Stimulated activated CD4-positive, alpha-beta T cell treated with anti-CD3 and anti-CD28 coated beads, Interleukin-15, amount 100 ng/mL, for 24 hours (primary cell): ENCODE measurements around the gene ESPN.
"Not testable (repeated sequence)": the region's sequence is repeated elsewhere in the genome, so short reads cannot be mapped to it uniquely, and the experiment has no call there.

ENCODE experiments used
- DNase-seq: peaks from one replicate; pipeline ENCODE4 v3.0.0-alpha.2; 2020

Gene ESPN

GRCh38 chr1:6429660-6430411 is 5.3 kb downstream of the ESPN start:
- DNase-seq, result not testable (repeated sequence)

GRCh38 chr1:6431645-6432579 is 7.3 kb downstream of the ESPN start:
- DNase-seq, result not testable (repeated sequence)

- no peak for DNase-seq
Observed at GRCh38 chr1:6434186-6434585, 9.6 kb downstream of the ESPN start.

GRCh38 chr1:6435129-6435528 is 10.6 kb downstream of the ESPN start:
- DNase-seq, result no peak

GRCh38 chr1:6435547-6435946 is 11.0 kb downstream of the ESPN start:
- no peak for DNase-seq

- not testable (repeated sequence) for DNase-seq
Observed at GRCh38 chr1:6436277-6436676, 11.7 kb downstream of the ESPN start.

- not testable (repeated sequence) for DNase-seq
Observed at GRCh38 chr1:6437012-6437700, 12.6 kb downstream of the ESPN start.

- DNase-seq, result peak; percentile 80
Observed at GRCh38 chr1:6438047-6438525, 13.5 kb downstream of the ESPN start.

- peak; percentile 83 for DNase-seq
Observed at GRCh38 chr1:6440198-6441126, 15.9 kb downstream of the ESPN start.

GRCh38 chr1:6441586-6441985 is 17.0 kb downstream of the ESPN start:
- no peak for DNase-seq

- no peak for DNase-seq
Observed at GRCh38 chr1:6443339-6444115, 19.0 kb downstream of the ESPN start.

- DNase-seq, result no peak
Observed at GRCh38 chr1:6444377-6444776, 19.8 kb downstream of the ESPN start.

- DNase-seq, result peak; percentile 60
Observed at GRCh38 chr1:6445062-6445763, 20.6 kb downstream of the ESPN start.

- not testable (repeated sequence) for DNase-seq
Observed at GRCh38 chr1:6445929-6446328, 21.4 kb downstream of the ESPN start.

- DNase-seq, result no peak
Observed at GRCh38 chr1:6446665-6447015, 22.1 kb downstream of the ESPN start.

- no peak for DNase-seq
Observed at GRCh38 chr1:6447016-6447817, 22.6 kb downstream of the ESPN start.

GRCh38 chr1:6447818-6448748 is 23.5 kb downstream of the ESPN start:
- DNase-seq, result no peak
